HUES6 (cell line): ENCODE data around the gene ADGRL3.
A peak's percentile ranks its signal among the peaks of the same experiment; 100 is the strongest.

Experiments
- H3K27ac ChIP-seq: 2 replicates; pipeline ENCODE4 v1.7.0; 2013; ENCODE audit warnings: low read depth, mild to moderate bottlenecking, low read length, inconsistent platforms
- H3K27me3 ChIP-seq: 2 replicates; pipeline ENCODE4 v1.6.1; 2013; ENCODE audit warnings: low read length; ENCODE audit not compliant: control insufficient read depth, insufficient read depth
- H3K36me3 ChIP-seq: 2 replicates; pipeline ENCODE4 v1.6.1; 2013; ENCODE audit warnings: low read length; ENCODE audit not compliant: control insufficient read depth, insufficient read depth
- H3K4me1 ChIP-seq: 2 replicates; pipeline ENCODE4 v1.6.1; 2013; ENCODE audit warnings: low read length; ENCODE audit not compliant: control insufficient read depth, insufficient read depth
- H3K4me3 ChIP-seq: 2 replicates; pipeline ENCODE4 v1.5.1; 2013; ENCODE audit warnings: low read depth, low read length
- H3K9ac ChIP-seq: one replicate; pipeline ENCODE4 v1.6.1; 2013; ENCODE audit warnings: mild to moderate bottlenecking, low read length
- H3K9me3 ChIP-seq: 2 replicates; pipeline ENCODE4 v1.6.1; 2013; ENCODE audit warnings: low read depth, low read length; ENCODE audit not compliant: control insufficient read depth, insufficient read depth

Gene ADGRL3

DNA sequence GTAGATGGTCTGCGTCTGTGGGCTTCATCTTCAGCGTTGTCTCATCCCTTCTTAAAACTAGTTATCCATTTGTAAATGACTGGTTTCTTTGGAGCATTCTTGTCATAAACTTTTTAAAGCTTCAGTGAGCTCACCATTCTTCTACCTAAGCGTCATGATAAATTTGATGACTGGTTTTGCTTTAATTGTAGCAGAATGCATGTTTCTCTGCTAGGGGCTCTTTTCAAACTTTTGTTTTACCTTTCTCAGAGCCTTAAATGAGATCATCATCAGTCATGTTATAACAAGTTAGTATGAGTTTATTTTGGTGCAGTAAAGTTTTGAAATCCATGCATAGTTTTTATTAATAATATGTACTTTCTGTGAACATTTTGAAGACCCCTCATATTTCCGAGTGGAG, 6.3 kb upstream of the ADGRL3 start:
- Histone ChIP-seq H3K27me3 (peaks cover 9% of the 10 kb centered on the region), H3K36me3 (no peaks in the 10 kb centered on the region), H3K9ac (no peak overlapping the region), H3K4me1 (no peaks in the 10 kb centered on the region; the same call in 1 of the 2 replicates), H3K27ac (no peak overlapping the region), H3K4me3 (no peak overlapping the region), H3K9me3 (no peaks in the 10 kb centered on the region)

DNA sequence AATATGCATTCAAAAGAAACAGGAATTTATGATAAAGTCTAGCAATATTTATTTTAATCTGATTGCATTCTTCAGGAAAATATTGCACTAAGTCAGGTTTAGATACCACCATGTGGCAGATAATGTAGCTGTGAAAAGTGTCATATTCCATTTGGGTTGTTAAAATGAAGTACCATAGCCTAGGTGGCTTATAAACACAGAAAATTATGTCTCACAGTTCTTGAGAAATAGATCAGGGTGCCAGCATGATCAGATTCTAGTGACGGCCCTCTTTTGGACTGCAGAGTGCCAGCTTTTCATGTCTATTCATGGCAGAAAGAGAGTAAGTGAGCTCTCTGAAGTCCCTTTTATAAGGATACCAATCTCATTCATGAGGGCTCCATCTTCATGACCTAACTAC, 5.6 kb upstream of the ADGRL3 start:
- peaks cover 16% of the 10 kb centered on the region for H3K27me3 ChIP-seq
- no peak overlapping the region for H3K9ac ChIP-seq
- H3K4me3 ChIP-seq: no peak overlapping the region
- no peaks in the 10 kb centered on the region; the same call in 1 of the 2 replicates for H3K4me1 ChIP-seq
- no peaks in the 10 kb centered on the region for H3K36me3 ChIP-seq
- H3K9me3 ChIP-seq: no peaks in the 10 kb centered on the region
- no peak overlapping the region for H3K27ac ChIP-seq

DNA sequence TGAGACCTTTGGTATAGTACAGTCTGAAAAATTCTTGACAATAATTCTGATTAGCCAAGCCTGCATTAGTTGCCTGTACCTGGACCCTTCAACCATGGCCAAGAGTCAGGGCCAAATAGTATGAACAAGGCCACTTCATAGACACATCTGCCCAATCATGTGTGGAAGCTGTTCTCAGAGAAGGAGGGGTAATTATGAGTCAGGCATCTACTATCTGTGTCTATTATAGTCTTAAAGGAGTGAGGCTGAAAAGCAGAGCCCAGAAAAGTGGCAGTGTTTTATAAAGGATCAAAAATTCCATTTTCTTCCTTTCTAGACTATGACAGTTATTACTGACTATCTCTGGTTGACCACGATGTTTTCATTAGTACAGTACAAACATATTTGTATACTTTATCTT, 5.0 kb upstream of the ADGRL3 start:
- H3K9ac ChIP-seq: no peak overlapping the region

DNA sequence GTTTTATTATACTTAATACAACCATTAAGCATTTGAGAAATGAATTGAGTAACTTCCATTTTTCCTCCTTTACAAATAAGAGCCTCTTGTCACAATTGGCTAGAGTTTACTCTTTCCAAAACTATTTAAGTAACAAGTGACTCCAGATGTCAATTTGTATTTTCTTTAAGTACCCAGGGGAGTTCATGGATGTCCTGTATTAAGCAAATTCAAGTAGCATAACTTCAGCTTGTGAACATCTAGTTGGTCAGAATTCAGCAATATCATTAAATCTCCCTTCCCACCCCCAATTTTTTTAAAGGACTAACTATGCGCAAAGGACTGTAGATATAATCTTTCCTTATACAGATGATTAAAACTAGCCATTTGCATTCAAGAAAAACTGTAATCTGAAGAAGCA, 1.4 kb upstream of the ADGRL3 start:
- Histone ChIP-seq H3K4me1 (peaks cover 9% of the 10 kb centered on the region; the same call in 1 of the 2 replicates), H3K27me3 (peaks cover 54% of the 10 kb centered on the region), H3K9me3 (no peaks in the 10 kb centered on the region), H3K4me3 (no peak overlapping the region), H3K36me3 (no peaks in the 10 kb centered on the region), H3K9ac (no peak overlapping the region), H3K27ac (no peak overlapping the region)

More for the DNA sequence above, 5.0 kb upstream of the ADGRL3 start:
- peaks cover 21% of the 10 kb centered on the region for H3K27me3 ChIP-seq
- H3K27ac ChIP-seq: no peak overlapping the region
- H3K4me3 ChIP-seq: no peak overlapping the region
- H3K36me3 ChIP-seq: no peaks in the 10 kb centered on the region
- H3K4me1 ChIP-seq: no peaks in the 10 kb centered on the region; the same call in 1 of the 2 replicates
- H3K9me3 ChIP-seq: no peaks in the 10 kb centered on the region

DNA sequence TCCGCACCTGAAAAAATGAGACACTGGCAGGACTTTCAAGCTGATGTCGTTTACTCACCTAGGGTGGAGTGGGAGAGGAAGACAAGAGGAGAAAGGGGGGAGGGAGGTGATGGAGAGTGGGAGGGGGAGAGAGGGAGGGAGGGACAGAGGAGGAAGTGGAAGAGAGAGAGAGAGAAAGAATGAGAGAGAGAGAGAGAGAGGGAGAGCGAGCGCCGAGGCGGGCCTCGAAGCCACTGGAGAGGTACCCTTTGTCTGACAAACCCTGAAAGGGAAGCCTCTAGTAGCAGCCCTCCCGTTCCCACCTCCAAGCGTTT, 296 bp upstream of the ADGRL3 start:
- H3K9me3 ChIP-seq: no peaks in the 10 kb centered on the region
- peak overlapping the region; percentile 35 for H3K9ac ChIP-seq

DNA sequence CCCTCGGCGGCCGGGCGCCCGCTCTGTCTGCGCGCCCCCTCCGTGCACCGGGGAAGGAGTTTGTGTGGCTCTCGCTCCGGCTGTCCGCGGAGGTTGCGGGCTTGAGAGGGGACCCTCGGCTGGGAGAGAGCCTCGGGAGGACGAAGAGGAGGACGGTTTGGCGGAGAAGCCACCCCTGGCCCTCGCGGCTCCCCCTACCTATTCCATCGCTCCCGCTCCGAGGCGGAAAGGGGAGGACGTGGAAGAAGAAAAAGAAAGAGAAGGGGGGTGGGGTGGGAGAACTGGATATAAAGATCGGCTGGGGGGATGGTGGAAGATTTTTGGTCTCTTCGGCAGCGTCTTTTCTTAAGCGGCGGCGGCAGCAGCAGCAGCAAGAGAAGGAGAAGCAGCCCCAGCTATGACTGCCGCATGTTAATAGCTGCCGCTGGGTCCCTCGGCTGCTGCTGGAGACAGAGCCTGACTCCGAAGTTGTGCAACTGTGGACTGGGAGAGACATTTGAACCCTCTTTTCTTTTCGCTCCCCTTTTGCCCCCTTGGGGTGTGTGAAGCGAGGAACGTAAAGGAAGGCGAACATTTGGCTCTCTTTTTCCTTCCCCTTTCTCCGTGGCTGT, 895 bp downstream of the ADGRL3 start:
- Histone ChIP-seq H3K4me1 (peaks cover 25% of the 10 kb centered on the region; the same call in 1 of the 2 replicates), H3K27me3 (peaks cover 64% of the 10 kb centered on the region), H3K4me3 (peak overlapping the region; percentile 84), H3K36me3 (no peaks in the 10 kb centered on the region), H3K27ac (no peak overlapping the region), H3K9ac (peak overlapping the region; percentile 61), H3K9me3 (no peaks in the 10 kb centered on the region)

More for the DNA sequence above, 296 bp upstream of the ADGRL3 start:
- H3K27me3 ChIP-seq: peaks cover 64% of the 10 kb centered on the region
- peaks cover 20% of the 10 kb centered on the region; the same call in 1 of the 2 replicates for H3K4me1 ChIP-seq
- no peak overlapping the region for H3K27ac ChIP-seq
- no peaks in the 10 kb centered on the region for H3K36me3 ChIP-seq
- peak overlapping the region; percentile 84 for H3K4me3 ChIP-seq

DNA sequence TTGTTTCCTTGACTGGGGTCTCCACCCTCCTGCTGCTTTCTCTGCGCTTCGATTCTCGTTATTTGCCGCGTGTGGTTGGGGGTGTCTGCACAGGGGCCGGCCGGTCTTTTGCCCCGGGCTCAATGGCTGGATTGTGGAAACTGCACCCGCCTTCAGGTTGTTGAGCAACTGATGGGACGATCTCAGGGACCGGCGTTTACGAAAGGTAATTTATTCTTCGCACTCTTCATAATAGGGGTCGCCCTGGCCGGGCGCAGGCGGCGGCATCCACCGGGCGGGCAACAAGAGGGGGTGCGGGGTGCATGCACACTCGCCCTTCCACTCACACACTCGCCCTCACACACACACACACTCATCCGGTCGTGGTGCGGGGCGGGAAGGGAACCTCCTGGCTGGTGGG, 1.4 kb downstream of the ADGRL3 start:
- Histone ChIP-seq H3K36me3 (no peaks in the 10 kb centered on the region), H3K27ac (no peak overlapping the region), H3K9me3 (no peaks in the 10 kb centered on the region), H3K4me1 (peaks cover 25% of the 10 kb centered on the region; the same call in 1 of the 2 replicates), H3K4me3 (peak overlapping the region; percentile 84), H3K27me3 (peaks cover 64% of the 10 kb centered on the region), H3K9ac (peak overlapping the region; percentile 61)

DNA sequence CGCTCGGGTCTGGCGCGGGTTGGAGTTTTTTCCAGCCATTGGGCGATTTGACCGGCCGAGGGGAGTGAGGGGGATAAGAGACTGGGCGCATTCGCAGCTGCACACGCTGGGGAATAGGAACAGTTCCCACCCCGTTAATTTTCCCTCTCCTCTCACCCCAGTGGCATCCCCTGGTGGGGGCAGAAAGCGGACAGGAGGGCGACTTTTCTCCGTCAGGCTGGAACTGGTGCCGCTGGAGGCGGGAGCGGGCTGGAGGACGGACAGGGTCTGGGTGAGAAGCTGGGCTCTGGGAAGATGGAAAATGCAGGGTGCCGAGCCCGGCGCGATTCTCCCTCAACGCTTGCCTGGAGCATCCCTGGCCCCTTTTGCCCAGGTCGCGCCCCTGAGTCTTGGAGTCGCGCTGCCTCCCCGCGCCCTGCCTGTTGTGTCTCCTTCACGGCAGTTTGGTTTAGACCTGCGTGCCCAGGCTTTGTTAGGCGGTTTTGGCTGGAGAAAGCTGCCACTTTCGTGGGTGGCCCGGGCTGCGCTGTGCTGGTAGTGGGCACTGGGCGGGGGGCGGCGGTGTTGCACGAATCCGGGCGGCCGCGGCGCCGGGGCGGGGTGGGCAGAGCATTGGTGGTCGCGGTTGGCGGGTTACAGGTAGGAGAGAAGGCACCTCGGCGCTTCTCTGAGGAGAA, 2.0 kb downstream of the ADGRL3 start:
- H3K4me3 ChIP-seq: peak overlapping the region; percentile 84
- no peaks in the 10 kb centered on the region for H3K36me3 ChIP-seq
- H3K9ac ChIP-seq: peak overlapping the region; percentile 61
- H3K9me3 ChIP-seq: no peaks in the 10 kb centered on the region
- no peak overlapping the region for H3K27ac ChIP-seq
- peaks cover 64% of the 10 kb centered on the region for H3K27me3 ChIP-seq
- H3K4me1 ChIP-seq: peaks cover 25% of the 10 kb centered on the region; the same call in 1 of the 2 replicates

DNA sequence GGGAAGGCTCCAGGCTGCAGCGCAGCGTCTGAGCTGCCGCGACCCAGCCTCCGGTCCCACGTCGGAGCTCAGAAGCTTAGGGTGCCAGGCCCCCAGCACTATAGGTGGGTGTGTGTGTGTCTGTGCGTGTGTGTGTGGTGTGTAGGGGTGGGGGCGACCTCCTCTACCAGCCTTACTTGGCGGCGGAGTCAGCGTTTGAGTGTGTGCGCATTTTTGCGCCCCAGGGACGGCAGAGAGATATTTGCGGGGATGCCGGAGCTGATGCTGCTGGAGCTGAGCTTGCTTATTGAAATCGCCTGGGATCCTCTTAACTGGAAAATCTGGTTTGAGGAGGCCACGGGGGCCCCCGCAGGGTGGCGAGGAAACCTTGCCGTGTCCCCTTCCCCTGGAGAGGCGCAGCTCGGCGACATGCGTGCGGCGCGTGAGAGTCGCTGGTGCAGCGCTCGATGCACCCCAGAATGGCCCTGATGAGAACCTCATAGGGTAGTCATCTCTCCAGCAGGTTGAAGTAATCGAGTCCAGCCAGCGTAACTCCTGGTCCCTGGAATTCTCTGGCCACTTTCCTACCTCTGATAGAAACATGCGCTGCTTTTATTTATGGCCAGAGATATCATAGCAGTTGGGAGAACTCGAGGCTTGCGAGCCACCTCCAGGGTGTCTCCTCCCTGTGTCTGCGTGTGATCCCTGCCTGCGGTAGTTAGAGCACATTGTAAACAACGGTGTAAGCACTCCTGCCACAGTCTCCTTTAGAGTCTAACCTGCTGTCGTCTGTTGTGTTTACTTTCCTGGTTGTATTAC, 2.7 kb downstream of the ADGRL3 start:
- peak overlapping the region; percentile 84 for H3K4me3 ChIP-seq
- no peaks in the 10 kb centered on the region for H3K9me3 ChIP-seq
- no peaks in the 10 kb centered on the region for H3K36me3 ChIP-seq
- no peak overlapping the region for H3K9ac ChIP-seq
- H3K27ac ChIP-seq: no peak overlapping the region
- H3K4me1 ChIP-seq: peaks cover 25% of the 10 kb centered on the region; the same call in 1 of the 2 replicates
- H3K27me3 ChIP-seq: peaks cover 61% of the 10 kb centered on the region

DNA sequence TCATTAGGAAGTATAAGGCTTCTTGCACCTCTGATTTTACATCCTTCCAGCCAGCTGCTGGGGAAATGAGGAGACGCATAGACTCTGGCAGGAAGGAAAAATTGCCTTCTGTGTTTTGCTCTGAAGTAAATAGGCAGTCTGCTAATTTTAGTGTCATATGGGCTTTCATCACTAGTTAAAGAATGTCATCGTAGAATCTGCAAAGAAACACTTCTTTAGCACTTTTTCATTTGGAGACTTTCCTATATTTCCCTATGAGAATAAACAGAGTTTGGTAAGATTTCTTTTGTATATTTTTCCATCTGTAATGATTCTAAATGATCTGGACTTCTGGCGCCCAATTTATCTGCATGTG, 3.3 kb downstream of the ADGRL3 start:
- Histone ChIP-seq H3K27me3 (peaks cover 58% of the 10 kb centered on the region), H3K9ac (no peak overlapping the region), H3K4me1 (peaks cover 25% of the 10 kb centered on the region; the same call in 1 of the 2 replicates), H3K4me3 (peak overlapping the region; percentile 84), H3K9me3 (no peaks in the 10 kb centered on the region), H3K36me3 (no peaks in the 10 kb centered on the region), H3K27ac (no peak overlapping the region)
